H1 (cell line): ENCODE measurements around the gene OPCML. TPM values are rescaled to one million over a fixed set of nuclear protein-coding genes. Genes with fewer than 3 reads are reported as not detected.

Source experiments
- EZH2 ChIP-seq: fragments of 200-600 bp; sonication (generic); IDR thresholded peaks from 2 replicates; pipeline ENCODE4 v1.7.1; 2012; ENCODE audit warnings: low read depth, mild to moderate bottlenecking, moderate library complexity, low read length, inconsistent platforms; ENCODE audit not compliant: severe bottlenecking
- polyA plus RNA-seq, 7 experiments: library from polyadenylated mRNA; depleted of rRNA in 3 of 7; stranded (reverse) in 5 of 7; unstranded in 2 of 7; fragments of >200 nt in 5 of 7; fragments of 200-250 nt in 2 of 7; gene quantifications; 1 replicate in 5 of 7; 2 replicates in 1 of 7; 4 replicates in 1 of 7; pipeline versions ENCODE4 v1.2.1 to v1.2.3, GENCODE V29; 2011 to 2013; ENCODE audit warnings: missing spikeins in 2 of 7, mixed read lengths in 2 of 7
- total RNA-seq: library from RNA; stranded (reverse); fragmentation: NEBNext Ultra II Directional; extraction: Animal tissue kit (Norgen Biotek cat#: 25700); gene quantifications from 2 replicates; pipeline ENCODE4 v1.2.1, GENCODE V29; 2021
- TF ChIP-seq, protein P1 (sequence below), 3 experiments: IDR thresholded peaks; 1 replicate in 2 of 3; 2 replicates in 1 of 3; pipeline versions ENCODE4 v1.5.1 to v1.6.1; 2011; ENCODE audit warnings: low read length in 3 of 3, mild to moderate bottlenecking in 3 of 3, inconsistent platforms in 2 of 3, low read depth in 1 of 3, moderate library complexity in 1 of 3; ENCODE audit not compliant: insufficient read depth in 1 of 3; ENCODE audit errors: control extremely low read depth in 1 of 3

The OPCML gene
- total and polyA plus RNA-seq, 2 of the 8 experiments (the other 6 are each of a cell fraction or from before 2014, with no cell fraction given) = 2.3 to 3.1 TPM

DNA sequence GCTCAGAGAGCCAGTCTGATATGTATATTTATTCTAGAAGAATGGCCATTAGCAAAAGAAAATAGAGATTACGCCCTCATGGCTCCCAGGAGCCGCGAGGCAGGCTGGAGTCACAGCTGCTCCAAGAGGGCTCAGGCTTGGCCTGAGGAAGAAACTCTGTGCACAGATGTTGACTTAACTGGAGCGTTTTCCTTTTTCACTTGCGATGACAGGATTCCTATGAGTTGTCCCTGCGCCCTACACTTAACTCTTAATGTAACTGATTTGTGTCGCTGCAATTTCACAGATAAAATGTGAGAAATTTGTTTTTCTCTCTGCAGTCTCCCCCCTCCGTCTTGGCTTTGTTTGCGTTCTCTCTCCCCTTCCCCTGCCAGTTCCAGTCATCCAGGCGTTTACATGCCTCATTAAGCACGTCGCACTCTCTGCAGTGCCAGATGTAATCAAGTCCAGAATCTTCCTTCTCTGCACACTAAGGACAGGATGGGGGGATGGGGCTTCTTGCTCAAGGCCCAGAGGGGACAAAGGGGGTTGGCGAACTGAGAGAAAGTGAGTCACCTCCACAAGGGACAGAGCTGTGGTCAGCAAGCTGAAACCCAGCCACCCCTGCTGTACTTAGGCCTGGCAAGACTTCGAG lies 1101.8 kb downstream of the OPCML start (continued):
- TF ChIP-seq, protein P1, sequence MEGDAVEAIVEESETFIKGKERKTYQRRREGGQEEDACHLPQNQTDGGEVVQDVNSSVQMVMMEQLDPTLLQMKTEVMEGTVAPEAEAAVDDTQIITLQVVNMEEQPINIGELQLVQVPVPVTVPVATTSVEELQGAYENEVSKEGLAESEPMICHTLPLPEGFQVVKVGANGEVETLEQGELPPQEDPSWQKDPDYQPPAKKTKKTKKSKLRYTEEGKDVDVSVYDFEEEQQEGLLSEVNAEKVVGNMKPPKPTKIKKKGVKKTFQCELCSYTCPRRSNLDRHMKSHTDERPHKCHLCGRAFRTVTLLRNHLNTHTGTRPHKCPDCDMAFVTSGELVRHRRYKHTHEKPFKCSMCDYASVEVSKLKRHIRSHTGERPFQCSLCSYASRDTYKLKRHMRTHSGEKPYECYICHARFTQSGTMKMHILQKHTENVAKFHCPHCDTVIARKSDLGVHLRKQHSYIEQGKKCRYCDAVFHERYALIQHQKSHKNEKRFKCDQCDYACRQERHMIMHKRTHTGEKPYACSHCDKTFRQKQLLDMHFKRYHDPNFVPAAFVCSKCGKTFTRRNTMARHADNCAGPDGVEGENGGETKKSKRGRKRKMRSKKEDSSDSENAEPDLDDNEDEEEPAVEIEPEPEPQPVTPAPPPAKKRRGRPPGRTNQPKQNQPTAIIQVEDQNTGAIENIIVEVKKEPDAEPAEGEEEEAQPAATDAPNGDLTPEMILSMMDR (IDR thresholded peaks at IDR 0.05; ENCODE audit: control extremely low read depth in 1 of 3, insufficient read depth in 1 of 3, low read depth in 1 of 3, low read length in 3 of 3) = no peak
- no peak for TF ChIP-seq EZH2
- TF ChIP-seq, all 59 proteins: peak for 0
